Thyroid gland (tissue), 4 donors: ENCODE measurements around the gene CR2.
"Not testable (repeated sequence)": the region's sequence is repeated elsewhere in the genome, so short reads cannot be mapped to it uniquely, and the experiment has no call there.

Experiments used
- CTCF ChIP-seq, 6 experiments: fragments of 200-600 bp in 3 of 6; fragments of 450-650 bp in 3 of 6; sonication (generic) in 3 of 6; IDR thresholded peaks; one replicate each; pipeline ENCODE4 v1.5.1; 2016 to 2019; ENCODE audit warnings: antibody characterized with exemption in 6 of 6, mild to moderate bottlenecking in 2 of 6, inconsistent platforms in 1 of 6, moderate library complexity in 1 of 6
- POLR2A ChIP-seq, 2 donors: fragments of 450-650 bp; IDR thresholded peaks; one replicate each; pipeline ENCODE4 v1.6.1; 2017; ENCODE audit warnings: antibody characterized with exemption in 2 of 2, mild to moderate bottlenecking in 2 of 2, moderate library complexity in 1 of 2

GRCh38 chr1:207528401-207528800 is 74.3 kb downstream of the CR2 start:
- not testable (repeated sequence) for TF ChIP-seq CTCF, POLR2A (IDR thresholded peaks at IDR 0.05)
